GM21737 (cell line): Measurements from ENCODE around the gene ITGAE.
A peak's percentile ranks its signal among the peaks of the same experiment; 100 is the strongest.

Source experiments
- ATAC-seq: cut with Tn5 transposase; IDR thresholded peaks from one replicate; pipeline ENCODE4 v1.9.1; 2021; ENCODE audit warnings: mild to moderate bottlenecking, moderate library complexity; ENCODE audit not compliant: unreplicated experiment

Gene ITGAE

GRCh38 chr17:3821101-3821500, 20.1 kb upstream of the ITGAE start:
- ATAC-seq = no peak

GRCh38 chr17:3818786-3819185, 17.8 kb upstream of the ITGAE start:
- no peak for ATAC-seq

DNA sequence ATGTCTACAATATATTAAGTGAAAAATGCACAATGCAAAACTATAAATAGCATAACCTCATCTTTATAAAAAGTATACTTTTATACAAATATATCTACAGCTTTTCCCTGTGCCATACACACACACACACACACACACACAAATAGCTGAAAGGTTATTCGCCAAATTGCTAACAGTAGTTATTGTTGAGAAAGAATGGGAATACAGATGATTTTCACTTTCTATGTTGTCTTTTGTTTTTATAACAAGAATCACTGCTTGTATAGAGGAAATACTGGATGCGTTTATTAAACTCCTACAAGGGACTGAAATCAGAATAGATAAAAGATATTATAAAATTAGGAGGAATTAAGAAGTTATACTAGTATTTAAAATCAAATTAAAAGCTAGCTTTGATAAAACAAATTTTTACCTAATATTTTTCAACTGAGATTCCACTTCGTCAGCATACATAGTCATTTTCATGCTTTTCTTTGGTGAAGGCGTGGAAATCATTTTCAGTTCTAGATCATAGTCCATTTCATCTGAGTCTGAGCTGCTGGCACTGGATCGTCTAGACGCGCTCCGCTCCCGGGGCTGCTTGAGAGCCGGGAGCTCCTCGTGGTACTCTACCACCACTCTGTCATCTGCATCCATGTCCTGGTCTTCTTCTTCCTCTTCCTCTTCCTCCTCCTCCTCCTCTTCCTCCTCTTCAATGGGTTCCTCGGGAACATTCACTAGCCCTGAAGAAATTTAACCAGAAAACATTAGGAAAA, 17.0 kb upstream of the ITGAE start:
- ATAC-seq = no peak

DNA sequence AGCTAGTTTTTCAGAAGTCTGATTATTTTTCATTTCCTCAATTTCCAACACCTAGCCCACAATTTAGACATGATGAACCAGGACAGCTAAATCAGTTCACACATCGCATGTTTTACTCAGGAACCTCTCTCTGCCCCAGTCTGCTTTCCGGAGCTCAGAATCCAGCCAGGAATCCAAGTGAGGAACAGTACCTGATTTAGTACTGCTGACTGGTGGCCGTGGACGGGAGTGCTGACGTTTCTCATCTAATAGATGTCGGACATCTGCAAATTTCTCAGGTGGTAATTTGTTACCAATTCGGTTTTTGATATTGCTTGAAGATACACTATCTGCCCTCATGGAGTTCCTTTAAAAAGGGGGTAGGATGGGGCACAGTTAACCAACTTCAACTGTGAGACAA, 14.9 kb upstream of the ITGAE start:
- ATAC-seq = no peak

GRCh38 chr17:3815122-3815521, 14.1 kb upstream of the ITGAE start:
- ATAC-seq = no peak

DNA sequence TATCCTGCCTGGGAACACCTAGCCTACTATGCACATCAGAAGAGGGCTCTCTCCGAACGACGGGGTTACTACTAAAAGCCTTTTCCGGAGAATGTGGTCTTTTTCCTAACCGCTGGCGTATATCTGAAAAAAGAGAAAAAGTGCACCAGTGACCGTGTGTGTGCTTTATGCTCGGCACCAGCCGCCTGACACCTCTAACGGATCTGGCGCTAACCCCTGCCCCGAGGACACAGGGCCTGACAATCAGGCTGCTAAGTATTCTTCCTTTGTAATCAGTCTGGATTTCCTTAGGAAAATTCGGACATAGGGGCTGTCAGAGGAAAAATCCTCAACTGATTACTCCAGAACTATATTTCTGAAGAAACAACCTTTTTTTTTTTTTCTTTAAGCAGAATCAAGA, 13.4 kb upstream of the ITGAE start:
- no peak for ATAC-seq

GRCh38 chr17:3813171-3813570, 12.2 kb upstream of the ITGAE start:
- ATAC-seq = no peak

- ATAC-seq = no peak
Observed at GRCh38 chr17:3812771-3813170, 11.8 kb upstream of the ITGAE start.

DNA sequence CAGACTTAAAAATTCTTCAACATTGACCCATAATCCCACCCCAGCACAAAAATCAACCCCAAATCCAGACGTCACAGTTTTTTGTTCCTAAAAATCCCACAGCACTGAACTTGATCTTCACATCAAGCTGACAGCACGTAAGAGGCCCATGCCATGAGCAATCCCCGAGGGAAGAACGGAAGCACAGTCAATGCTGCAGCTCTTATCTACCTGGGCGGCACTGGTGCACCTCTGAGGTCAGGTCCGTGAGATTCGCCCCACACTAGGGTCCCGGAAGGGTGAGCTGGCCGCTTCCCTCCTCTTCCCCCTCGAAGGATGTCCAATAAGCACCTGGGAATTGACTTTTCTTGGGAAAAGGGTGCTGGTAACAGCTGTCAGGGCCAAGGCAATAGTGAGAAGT, 11.3 kb upstream of the ITGAE start:
- no peak for ATAC-seq

GRCh38 chr17:3810019-3810418, 9.0 kb upstream of the ITGAE start:
- ATAC-seq = no peak

- ATAC-seq = no peak
Observed at GRCh38 chr17:3809135-3809534, 8.1 kb upstream of the ITGAE start.

GRCh38 chr17:3808701-3809100, 7.7 kb upstream of the ITGAE start:
- ATAC-seq = no peak

DNA sequence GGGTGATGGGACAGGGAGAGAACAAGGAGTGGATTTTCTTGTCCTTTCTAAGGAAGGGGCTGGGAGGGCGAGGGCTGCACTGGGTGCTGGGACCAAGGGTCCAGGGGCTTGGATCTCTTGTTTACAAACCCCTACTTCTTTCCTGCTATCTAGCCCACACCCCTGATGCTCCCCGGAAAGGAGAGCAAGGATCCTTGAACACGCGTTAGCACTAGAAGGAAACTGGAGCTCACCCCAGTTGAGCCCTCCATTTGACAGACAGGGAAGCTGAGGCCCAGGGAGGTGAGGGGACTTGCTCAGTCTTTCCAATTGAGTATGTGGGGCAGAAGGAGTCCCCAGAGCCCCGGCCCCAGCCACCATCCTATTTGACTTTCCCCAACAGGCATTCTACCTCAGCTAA, 4.6 kb upstream of the ITGAE start:
- no peak for ATAC-seq

DNA sequence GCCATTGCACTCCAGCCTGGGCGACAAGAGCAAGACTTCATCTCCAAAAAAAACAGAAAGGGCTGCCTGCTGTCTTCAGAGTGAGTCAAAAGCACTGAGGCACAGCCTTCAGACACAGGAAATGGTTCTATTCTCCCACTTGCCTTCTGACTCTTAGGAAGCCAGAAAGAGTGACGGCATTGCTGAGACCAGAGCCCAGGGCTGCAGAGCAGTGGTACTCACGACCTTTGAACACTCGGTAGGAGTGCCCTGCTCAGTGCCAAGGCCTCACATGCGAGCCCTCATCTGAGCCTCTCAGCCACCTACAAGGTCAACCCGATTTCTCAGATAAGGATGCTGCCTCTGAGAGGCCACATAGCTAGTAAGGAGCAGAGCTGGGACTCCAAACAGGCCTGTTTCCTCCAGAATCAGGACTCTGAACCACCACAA, 3.5 kb upstream of the ITGAE start:
- ATAC-seq = no peak

- ATAC-seq = no peak
Observed at GRCh38 chr17:3803308-3803640, 2.3 kb upstream of the ITGAE start.

DNA sequence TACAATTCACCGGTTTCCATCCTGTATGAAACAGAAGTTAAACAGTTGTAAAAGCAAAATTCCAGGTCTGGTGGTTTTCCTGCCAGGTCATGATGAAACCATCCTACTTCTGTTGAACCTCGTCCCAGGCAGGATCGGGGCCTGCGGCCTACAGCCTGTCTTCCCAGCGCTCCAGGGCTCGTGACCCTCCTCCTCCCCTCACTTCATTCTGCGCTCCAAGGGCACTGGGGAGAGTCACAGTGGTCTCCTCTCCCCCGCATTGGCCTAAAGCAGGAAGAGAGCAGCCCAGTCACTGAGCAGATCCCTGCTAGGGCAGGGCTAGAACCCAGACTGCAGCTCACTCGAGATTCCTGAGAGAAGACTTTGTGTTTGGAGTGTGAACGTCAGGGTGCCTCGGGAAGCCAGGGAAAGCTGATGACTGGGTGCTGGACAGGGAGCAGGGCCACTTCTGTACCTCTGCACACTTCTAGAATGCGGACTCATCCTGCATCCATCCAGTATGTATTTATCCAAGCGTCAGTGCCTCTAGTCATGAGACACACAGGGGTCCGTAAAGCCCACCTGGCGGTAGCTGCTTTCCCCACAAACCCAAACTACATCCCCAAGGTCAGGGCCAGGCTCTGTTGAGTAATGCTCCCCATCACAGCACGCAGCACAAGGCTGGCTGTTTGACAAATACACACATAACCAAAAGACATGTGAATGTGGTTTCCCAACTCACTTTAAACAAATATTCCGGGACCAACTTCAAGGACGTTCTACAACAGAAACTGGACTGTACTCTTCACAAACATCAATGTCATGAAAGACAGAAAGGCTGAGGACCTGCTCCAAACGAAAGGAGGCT, 1.7 kb upstream of the ITGAE start:
- no peak for ATAC-seq

DNA sequence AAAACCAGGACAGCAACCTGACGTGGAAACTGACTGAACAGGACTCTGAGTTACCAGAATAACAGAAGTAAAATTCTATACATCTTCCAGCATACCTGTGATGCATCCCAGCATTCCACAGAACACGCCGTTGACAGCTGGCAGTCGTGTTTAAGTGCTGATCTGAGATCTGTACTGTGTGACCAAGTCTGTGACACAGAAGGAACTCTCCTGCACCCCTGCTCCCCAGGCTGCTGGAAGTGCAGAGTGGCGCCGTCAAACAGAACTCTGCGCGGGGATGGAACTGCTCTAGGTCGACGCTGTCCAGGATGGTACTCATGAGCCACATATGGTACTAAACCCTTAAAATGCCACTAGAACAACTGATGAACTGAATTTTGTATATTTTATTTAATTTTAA, 804 bp upstream of the ITGAE start:
- no peak for ATAC-seq

- ATAC-seq = no peak
Observed at GRCh38 chr17:3801347-3801746, 359 bp upstream of the ITGAE start.

DNA sequence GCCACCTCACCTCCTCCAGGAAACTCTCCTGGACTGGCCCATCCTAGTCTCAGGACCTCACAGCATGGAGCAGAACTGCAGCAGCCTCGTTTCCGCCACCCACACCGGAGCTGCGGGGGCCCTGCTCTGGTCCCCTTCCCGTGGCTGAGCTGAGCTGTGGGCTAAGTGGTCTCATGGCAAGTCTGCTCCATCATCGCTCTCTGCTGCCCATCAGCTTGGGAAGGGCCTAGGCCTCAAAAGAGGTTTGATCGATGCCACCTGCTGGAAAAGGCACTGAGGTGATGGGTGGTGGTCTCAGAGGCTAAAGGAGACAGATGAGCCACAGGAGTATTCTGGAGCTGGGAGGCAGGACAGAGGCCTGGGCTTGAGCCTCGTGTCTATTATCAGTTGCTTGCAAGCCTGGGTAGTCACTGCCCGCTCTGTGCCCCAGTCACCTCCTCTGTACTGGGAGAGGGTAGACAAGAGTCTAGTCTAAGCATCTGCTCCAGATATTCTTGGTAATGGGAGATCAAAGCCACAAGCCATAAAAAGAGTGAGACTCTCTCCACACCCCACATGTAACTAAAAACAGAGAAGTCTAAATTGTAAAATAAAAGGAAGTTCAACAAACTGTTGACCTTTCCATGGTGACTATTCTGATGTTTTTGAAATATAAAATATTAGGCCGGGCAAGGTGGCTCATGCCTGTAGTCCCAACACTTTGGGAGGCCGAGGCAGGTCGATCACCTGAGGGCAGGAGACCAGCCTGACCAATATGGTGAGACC, 1.6 kb downstream of the ITGAE start:
- no peak for ATAC-seq

DNA sequence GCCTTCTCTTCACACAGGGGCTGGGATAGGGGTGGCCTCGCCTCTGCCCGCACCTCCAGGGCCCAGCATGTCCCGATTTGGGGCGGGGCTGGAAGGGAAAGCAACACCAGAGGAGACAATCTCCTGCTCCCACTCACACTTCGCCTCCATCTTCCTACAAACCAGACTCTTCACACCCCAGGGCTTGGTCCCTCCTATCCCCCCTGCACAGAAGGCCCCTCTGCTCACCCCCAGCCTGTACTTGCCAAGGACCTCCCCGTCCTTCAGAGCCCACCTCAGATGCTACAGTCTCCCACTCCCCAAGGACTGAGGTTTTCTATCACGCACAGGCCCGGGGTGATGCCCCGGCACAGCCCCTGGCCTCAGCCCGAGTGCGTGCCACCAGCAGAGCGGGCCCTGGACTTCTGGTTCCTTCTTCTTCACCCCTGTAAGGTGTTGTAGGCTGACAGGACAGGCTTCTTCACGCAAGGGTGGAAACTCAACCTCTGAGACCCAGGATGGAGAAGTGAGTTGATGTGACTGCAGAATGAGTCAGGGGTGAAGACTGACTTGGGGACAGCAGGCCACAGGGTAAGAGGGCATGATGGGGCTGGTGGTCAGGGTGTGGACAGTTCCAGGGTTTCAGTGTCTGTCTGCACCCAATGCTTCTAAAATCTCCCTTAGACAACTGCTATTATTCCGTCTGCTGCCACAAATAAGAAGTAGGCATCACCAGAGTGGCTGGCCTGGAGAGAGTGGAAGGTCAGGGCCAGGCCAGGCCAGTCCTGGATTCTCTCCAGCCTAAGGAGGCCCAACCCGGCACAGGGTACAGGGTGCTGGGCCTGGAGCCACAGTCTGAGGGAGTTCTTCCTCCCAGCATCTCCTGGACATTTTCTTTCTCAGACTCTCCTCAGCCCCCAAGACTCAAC, 2.5 kb downstream of the ITGAE start:
- ATAC-seq = no peak

GRCh38 chr17:3796822-3797170, 4.2 kb downstream of the ITGAE start:
- ATAC-seq = peak; percentile 27
